ENCODE measurements around the gene RFWD3. TPM values are rescaled to one million over a fixed set of nuclear protein-coding genes. Genes with fewer than 3 reads are reported as not detected.

The RFWD3 gene
- total RNA-seq, 1 experiment from 2014 or later, result 61.9 TPM

DNA sequence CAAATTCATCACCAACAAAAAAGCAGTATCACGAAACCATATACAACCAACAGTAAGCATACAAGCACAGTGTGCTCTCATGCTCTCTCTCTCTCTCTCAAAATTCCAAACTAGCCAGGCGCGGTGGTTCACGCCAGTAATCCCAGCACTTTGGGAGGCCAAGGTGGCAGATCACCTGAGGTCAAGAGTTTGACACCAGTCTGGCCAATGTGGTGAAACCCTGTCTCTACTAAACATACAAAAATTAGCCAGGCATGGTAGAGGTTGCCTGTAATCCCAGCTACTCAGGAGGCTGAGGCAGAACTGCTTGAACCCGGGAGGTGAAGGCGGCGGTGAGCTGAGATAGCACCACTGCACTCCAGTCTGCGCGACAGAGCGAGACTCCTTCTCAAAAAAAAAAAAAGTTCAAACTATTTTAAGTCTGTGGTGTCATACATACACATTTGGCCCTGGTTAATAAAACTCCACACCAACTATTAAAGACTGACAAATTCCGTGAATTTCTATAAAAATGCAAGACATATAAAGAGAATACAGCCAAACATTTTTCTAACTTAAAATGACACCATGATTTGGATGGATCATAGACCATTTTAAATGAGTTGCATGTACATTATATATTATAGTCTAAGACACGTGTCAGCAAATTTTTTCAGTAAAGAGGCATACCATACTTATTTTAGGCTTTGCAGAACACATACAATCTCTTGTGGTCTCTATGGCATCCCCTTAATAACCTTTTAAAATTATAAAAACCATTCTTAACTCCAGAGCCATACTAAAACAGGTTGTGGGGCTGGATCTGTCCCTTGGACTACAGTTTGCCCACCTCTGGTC is 90.7 kb downstream of the RFWD3 start:
- DNase-seq (ENCODE audit: low read depth in 1 of 2, low spot score in 2 of 2), result no peak
- no peaks in the 10 kb centered on the region for H3K27me3 ChIP-seq (replicated peaks)
- H3K36me3 ChIP-seq, result no peaks in the 10 kb centered on the region
- peaks cover 19% of the 10 kb centered on the region for H3K4me1 ChIP-seq (replicated peaks)
- H3K27ac ChIP-seq, result no peak overlapping the region
- H3K9me3 ChIP-seq (replicated peaks), result no peaks in the 10 kb centered on the region
- no peak overlapping the region for H3K4me3 ChIP-seq

DNA sequence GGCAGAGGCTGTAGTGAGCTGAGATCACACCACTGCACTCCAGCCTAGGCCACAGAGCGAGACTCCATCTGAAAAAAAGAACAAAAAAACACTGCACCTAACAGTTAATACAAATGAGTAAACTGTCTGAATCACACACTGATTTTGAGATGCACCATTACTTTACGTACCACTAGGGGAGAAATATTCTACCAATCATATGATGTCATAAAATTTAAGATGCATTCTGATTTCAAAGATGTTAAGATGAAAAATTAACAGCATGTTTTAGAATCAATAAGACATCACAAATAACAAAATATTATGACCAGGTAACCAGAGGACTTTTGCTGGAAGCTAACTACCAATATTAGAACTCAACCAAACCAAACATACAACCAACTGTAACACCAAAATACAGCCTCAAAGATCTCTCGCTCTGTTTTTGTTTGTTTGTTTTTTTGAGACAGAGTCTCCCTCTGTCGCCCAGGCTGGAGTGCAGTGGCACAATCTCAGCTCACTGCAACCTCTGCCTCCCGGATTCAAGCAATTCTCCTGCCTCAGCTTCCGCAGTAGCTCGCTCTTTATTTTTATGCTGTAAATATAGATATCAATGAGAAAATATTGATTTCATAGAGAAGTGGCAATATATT is 91.4 kb downstream of the RFWD3 start:
- no peak for DNase-seq (ENCODE audit: low read depth in 1 of 2, low spot score in 2 of 2)
- no peaks in the 10 kb centered on the region for H3K27me3 ChIP-seq (replicated peaks)

DNA sequence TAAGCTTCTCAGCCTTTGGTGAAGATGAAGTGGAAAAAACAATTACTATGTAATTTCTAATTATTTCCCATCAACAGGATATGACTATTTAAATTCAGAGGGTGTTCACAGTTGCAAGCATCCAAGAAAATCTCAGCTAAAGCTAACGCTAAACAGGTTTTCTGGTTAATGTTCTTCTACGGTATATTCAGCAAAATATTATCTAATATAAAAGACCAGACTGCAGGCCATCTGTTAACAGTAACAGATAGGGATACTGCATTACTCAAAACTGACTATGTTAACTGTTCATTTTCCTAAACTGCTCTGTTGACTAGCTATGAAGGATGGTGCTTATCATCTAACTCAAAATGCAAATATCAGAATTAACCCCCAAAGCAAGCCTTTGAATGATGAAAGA is 92.5 kb downstream of the RFWD3 start:
- Histone ChIP-seq H3K4me3 (no peak overlapping the region), H3K36me3 (no peaks in the 10 kb centered on the region), H3K4me1 (replicated peaks) (peaks cover 18% of the 10 kb centered on the region), H3K9me3 (replicated peaks) (no peaks in the 10 kb centered on the region), H3K27me3 (replicated peaks) (no peaks in the 10 kb centered on the region), H3K27ac (no peak overlapping the region)
- DNase-seq (ENCODE audit: low read depth in 1 of 2, low spot score in 2 of 2), result no peak

More for the DNA sequence above, 91.4 kb downstream of the RFWD3 start:
- no peak overlapping the region for H3K4me3 ChIP-seq
- H3K4me1 ChIP-seq (replicated peaks), result peaks cover 19% of the 10 kb centered on the region
- H3K9me3 ChIP-seq (replicated peaks), result no peaks in the 10 kb centered on the region
- H3K27ac ChIP-seq, result no peak overlapping the region
- H3K36me3 ChIP-seq, result no peaks in the 10 kb centered on the region

DNA sequence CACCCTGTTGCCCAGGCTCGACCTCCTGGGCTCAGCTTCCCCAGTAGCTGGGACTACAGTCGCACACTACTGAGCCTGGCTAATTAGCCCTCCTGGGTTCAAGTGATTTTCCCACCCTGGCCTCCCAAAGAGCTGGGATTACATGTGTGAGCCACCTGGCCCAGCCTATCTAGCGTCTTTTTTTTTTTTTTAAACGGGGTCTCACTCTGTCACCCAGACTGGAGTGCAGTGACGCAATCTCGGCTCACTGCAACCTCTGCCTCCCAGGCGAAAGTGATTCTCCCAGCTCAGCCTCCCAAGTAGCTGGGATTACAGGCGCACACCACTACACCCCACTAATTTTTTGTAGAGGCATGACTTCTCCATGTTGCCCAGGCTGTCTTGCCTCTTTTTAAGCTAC is 93.1 kb downstream of the RFWD3 start:
- Histone ChIP-seq H3K9me3 (replicated peaks) (no peaks in the 10 kb centered on the region), H3K36me3 (no peaks in the 10 kb centered on the region), H3K27me3 (replicated peaks) (no peaks in the 10 kb centered on the region), H3K4me1 (replicated peaks) (peaks cover 13% of the 10 kb centered on the region), H3K4me3 (no peak overlapping the region), H3K27ac (no peak overlapping the region)
- no peak for DNase-seq (ENCODE audit: low read depth in 1 of 2, low spot score in 2 of 2)

Other genes starting within 250 kb of the RFWD3 start
- gene CLEC18B, start 245.4 kb downstream of the RFWD3 start, total RNA-seq (2014; rRNA removed; shearing (Covaris generic)), result not detected in 2 replicates
- gene GLG1, start 59.8 kb downstream of the RFWD3 start, total RNA-seq (2014; rRNA removed; shearing (Covaris generic)), result 71.1 and 78.5 TPM in 2 replicates
- 4.2 and 6.8 TPM in 2 replicates for gene MLKL, start 34.0 kb upstream of the RFWD3 start, total RNA-seq (2014; rRNA removed; shearing (Covaris generic))
- not detected in 2 replicates for gene FA2H, start 107.9 kb upstream of the RFWD3 start, total RNA-seq (2014; rRNA removed; shearing (Covaris generic))